ENCODE results near the gene CNIH4. TPM values are rescaled to one million over a fixed set of nuclear protein-coding genes. Genes with fewer than 3 reads are reported as not detected.
"Not testable (repeated sequence)": the region's sequence is repeated elsewhere in the genome, so short reads cannot be mapped to it uniquely, and the experiment has no call there.

The CNIH4 gene
- polyA plus RNA-seq (ENCODE audit: insufficient read length in 4 of 4) = 10 to 100 TPM; 45.6 to 56.7 (median 51.4) TPM

DNA sequence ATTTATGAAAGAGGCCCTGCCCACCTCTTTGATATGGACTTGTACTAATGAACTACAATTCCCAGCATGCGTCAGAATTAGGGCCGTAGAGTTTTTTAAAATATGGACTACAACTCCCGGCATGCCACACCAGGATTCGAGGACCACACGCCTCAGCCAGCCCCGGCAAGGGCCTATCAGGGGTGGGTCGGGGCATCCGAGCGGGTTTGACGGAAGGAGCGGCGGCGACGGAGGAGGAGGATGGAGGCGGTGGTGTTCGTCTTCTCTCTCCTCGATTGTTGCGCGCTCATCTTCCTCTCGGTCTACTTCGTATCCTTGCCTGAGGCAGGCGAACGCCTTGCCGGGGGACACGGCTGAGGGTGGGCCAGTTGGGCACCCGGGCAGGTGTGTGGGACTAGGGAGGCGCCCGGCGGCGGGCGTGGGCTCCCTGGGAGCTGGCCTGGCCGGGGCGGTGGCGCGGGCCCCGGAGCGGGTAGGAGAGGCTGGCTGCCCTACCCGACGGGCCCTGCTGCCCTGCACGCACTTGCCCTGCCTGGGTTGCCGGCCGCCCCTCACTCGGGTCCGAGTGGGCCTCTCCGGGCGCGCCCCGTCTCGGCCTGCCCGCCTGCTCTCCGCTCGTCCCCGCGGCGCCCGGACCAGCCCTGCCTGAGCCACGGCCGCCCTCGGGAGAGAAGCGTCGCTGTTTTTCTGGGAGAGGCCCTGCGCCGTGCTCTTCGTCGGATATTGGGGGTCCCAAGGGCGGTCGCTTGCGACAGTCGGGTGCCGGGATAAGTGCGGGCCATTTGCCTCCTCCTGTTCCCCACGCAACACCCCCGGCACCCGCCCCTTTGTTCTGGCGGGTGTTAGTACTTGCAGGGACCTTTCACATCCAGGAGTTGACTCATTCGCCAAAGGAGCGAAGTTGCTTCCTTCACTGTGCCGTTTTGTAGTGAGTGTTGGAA, at the start of gene CNIH4:
CNIH4 (plus strand) TSS at position 195 of the 941 bp plus-strand sequence; CDS start at position 241, 46 bp downstream.
- peak; percentile 86 to 94 (median 88) for DNase-seq (ENCODE audit: low read depth in 4 of 4, low spot score in 3 of 4)

DNA sequence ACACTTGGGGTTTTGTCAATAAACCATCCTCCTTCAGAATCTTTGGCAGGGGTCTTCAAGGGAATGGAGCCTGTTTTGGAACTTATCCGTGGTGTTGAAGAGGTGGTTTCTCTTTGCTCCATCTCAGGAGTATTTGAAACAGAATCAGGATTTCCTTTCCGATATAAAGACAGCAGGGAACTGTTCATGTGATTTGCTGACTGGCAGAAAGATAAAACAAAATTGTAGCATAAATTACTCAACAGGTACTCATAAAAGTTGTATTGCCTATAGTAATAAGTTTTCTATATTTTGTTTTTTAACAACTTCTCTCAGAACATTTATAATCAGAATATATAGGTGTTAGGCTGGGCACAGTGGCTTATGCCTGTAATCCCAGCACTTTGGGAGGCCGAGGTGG, 48.6 kb upstream of the CNIH4 start:
- no peak for DNase-seq (ENCODE audit: low read depth in 4 of 4, low spot score in 3 of 4)

DNA sequence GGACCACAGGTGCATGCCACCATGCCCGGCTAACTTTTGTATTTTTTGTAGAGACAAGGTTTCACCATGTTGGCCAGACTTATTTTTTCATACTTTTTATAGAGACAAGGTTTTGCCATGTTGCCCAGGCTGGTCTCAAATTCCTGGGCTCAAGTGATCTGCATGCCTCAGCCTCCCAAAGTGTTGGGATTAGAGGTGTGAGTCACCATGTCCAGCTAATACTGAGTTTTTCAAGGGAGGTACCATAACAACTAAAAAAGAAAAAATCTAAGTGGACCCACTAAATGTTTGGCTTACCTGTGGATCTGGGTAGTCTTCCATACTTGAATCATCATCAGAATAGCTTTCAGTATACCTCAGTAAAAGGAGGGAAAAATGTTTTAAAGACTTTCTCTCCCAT, 45.2 kb upstream of the CNIH4 start:
- DNase-seq (ENCODE audit: low read depth in 4 of 4, low spot score in 3 of 4) = not testable (repeated sequence)

DNA sequence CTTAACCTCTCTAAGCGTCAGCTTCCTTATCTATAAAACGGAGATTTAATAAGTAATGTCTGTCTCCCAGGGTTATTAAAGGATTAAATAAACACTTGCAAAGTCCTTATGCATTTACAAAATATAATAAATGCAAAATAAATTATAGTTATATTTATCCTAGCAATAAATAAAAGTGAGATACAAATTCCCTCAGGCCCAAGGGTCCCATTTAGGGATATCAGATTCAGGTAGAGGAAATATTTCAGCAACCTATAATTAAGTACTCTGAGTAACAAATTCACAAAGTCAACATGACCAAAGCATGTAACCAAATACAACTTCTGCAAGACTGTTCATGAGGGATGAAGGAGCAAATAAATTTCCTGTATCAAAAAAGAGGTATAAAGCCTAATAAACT, 44.7 kb upstream of the CNIH4 start:
- DNase-seq (ENCODE audit: low read depth in 4 of 4, low spot score in 3 of 4) = no peak

DNA sequence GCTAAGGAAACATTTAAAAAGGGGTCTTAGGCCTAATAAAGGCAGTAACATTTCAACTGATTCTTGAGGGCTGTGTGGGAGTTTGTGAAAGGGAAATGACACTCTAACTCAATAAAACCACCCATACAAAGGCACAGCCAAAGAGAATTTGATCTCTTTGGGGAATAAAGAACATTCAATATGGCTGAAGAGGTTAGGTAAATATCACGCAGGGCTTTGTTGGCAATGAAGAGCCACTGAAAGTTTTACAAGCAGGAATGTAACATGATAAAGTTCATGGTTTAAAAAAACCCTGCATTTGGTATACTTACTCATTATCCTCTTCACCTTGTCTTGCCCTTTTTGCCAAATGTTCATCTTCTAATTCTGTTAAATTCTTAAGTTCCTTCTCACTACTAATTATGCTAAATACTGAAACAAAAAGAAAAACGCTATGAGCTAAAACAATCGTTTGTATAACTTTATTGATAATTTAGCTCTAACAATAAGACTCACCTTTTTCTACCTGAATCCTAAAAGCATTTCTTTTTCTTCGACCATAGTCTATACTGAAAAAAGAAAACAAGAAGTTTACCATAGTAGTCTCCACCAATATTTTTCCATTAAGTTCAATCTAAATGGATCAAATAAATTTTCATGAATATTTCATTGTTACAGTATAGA, 39.2 kb upstream of the CNIH4 start:
- no peak for DNase-seq (ENCODE audit: low read depth in 4 of 4, low spot score in 3 of 4)

DNA sequence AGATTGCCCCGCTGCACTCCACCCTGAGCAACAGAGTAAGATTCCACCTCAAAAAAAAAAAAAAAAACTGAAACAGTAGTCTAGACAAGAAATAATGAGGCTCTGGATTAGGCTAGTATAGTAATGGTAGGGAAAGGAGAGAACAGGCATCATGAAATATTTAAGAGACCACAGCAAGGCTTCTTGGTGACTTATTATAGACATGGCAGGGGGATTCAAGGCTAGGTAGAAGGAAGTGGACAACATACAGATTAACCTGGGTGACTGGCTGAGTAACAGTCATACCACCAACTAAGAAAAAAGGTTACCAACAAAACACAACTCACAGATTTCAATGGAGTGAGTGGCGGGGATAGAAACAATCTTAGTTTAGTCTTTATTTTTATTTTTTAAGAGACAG, 35.0 kb upstream of the CNIH4 start:
- no peak for DNase-seq (ENCODE audit: low read depth in 4 of 4, low spot score in 3 of 4)

DNA sequence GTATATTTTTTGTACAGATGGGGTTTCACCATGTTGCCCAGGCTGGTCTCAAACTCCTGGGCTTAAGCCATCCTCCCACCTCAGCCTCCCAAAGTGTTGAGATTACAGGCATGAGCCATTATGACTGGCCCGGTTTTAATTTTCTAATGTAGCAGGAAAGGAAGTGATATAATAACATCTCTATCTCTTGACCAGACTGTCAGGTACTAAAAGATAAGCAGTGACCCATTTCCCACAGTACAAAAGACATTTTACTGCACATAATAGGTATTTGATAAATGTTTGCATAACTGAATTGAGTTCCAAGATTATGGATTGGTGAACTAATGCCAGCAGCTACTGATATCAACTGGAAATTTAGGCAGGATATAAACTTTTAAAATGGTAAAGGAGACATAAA, 30.7 kb upstream of the CNIH4 start:
- DNase-seq (ENCODE audit: low read depth in 4 of 4, low spot score in 3 of 4) = no peak

DNA sequence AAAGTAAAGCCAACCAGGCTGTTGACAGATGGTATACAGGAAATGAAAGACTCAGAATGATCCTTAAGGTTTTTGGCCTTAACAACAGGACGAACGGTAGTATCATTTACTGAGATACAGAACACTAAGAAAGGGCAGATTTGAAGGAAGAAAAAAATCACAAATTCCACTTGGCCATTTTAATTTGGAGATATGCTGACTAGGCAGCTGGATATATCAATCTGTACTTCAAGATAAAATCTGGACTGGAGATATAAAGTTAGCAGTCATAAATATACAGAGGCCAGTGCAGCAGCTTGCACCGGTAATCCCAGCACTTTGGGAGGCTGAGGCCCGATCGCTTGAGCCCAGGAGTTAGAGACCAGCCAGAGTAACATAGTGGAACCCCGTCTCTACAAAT, 28.0 kb upstream of the CNIH4 start:
- DNase-seq (ENCODE audit: low read depth in 4 of 4, low spot score in 3 of 4) = no peak

DNA sequence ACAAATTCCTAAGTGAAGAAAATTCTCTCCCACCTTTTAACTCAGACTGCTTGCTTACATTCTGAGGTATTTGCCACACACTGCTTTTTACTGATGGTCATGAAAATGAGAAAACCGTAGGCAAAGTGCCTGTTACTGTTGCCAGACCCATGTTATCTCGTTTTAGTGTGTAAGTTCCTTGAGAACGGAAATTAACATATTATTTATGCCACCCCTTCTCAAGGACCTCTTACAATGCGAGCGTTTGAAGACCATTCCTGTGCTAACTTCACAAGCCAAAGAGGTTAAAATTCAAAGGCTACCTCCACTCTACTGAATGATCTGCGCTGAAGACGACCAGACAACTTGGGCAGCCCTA, 27.2 kb upstream of the CNIH4 start:
- DNase-seq (ENCODE audit: low read depth in 4 of 4, low spot score in 3 of 4) = no peak

DNA sequence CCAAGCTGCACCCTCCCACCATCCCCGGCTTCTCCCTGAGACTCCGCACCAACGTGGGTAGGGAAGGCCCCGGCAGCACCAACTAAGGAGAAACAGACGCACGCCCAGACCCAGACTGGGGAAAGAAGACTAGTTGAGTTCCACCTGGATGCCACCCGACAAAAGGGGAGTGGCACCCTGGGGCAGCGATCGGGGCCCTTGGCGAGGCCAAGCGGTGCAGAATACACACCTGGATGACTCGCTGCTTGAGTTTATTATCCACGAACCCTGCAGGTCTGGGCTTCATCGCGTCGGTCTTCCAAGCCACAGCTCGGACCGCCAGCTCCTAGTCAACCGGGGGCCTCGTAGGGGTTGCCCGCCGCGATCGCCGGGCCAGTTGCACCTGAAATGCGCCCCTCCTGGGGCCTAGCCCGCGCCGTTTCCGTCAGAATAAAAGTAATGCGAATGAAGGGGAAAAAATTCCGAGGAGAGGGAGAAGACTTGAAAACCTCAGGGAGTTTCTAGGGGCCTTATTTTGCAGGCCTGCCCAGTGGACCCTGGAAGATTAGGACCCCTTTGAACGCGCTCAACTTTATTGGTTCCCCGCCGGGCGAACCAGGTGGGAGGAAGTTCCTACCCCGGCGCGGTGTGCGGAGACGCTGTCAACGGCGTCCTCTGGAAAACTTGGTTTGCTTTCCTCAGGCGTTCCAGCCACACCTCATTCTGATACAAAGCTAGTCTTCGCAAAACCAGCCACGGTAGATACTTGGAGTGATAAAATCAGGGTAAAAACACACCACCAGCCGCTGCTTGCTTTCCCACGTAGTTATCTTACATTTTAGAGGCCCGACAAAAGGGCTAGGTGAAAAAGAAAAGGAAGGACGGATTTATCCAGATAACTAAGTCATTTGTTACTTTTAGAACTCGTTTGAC, 26.6 kb upstream of the CNIH4 start, which contains the start of gene NVL:
NVL (minus strand) TSS at position 331 of the 912 bp plus-strand sequence; CDS start at position 286, 45 bp downstream.
- peak; percentile 83 to 85 (median 85) for DNase-seq (ENCODE audit: low read depth in 4 of 4, low spot score in 3 of 4)

DNA sequence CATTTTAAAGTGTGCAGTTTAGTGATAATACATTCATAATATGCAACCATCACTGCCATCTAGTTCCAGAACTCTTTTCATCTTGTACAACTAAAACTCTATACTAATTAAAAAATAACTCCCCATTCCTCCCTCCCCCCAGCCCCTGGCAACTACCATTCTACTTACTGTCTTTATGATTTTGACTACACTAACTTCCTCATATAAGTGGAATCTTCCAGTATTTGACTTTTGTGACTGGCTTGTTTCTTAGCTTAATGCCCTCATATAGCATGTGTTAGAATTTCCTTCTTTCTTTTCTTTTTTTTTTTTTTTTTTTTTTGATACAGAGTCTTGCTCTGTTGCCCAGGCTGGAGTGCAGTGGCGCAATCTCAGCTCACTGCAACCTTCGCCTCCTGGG, 25.4 kb upstream of the CNIH4 start:
- DNase-seq (ENCODE audit: low read depth in 4 of 4, low spot score in 3 of 4) = no peak

DNA sequence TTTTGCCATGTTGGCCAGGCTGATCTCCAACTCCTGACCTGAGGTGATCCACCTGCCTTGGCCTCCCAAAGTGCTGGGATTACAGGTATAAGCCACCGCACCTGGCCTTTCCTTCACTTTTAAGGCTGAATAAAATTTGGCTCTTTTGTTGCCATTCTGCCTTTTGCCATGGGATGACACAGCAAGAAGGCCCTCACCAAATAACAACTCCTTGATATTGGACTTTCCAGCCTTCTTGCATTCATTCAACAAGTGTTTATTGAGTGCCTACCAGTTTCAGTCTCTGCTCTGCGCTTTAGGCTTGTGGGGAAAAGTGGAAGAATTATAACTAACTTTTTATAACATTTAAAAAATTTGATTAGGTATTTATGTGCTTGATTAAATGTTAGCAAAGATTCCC, 24.9 kb upstream of the CNIH4 start:
- DNase-seq (ENCODE audit: low read depth in 4 of 4, low spot score in 3 of 4) = no peak

DNA sequence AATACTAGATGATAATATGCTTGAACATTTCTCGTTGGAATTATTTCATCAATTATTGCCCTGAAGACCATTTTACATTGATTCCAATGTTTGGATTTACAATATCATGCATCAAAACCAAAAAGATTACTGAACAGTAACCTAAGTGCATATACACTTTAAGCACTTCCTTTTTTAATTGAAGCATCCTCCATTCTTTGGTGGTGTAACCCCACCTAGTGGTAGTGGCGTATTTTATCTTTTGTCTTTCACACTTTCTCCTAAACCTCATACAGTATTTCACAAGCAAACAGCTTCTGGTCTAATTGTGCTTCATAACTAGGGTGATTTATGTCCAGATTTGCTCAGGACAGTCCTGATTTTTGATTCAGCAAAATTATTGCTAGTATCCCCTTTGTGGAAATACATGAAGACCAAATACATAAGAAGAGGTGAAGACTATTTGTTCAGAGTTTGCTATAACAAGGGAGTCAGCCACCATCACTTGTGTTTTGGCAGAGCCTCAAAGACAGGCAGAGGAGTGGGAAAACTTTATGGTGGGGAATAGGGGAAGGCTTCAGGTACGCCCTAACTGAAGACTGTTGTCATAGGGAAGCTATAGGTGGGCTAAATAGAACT, 23.3 kb upstream of the CNIH4 start:
- peak in 1 of 4 donors; percentile 35 for DNase-seq (ENCODE audit: low read depth in 4 of 4, low spot score in 3 of 4)

DNA sequence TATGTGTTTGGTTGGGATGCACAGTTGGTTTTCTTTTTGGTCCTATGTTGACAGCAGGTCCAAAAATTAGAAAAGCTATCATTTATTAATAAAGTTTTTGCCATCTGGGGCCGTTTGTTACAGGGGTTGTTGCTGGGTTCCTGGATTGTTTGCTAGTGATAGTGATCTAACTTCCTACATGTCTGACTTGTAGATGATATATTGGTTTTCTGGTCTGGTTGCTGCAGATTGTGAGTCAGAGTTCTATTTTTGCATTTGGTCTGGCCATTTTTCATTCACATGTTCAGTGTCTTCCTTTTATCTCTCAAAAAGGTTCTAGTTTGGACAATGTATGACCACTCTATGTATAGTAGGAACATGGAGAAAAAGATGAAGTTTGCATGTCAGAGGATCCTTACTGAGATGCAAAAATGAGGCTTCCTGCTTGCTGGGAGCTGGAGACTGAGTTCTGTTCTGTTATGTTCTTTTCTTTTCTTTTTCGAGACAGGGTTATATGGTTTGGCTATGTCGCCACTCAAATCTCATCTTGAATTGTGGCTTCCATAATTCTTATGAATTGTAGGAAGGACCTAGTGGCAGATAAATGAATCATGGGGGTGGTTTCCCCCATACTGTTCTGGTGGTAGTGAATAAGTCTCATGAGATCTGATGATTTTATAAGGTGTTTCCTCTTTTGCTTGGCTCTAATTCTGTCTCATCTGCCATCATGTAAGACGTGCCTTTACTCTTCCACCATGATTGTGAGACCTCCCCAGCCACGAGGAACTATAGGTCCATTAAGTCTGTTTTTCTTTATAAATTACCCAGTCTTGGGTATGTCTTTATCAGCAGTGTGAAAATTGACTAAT, 22.5 kb upstream of the CNIH4 start:
- no peak for DNase-seq (ENCODE audit: low read depth in 4 of 4, low spot score in 3 of 4)

DNA sequence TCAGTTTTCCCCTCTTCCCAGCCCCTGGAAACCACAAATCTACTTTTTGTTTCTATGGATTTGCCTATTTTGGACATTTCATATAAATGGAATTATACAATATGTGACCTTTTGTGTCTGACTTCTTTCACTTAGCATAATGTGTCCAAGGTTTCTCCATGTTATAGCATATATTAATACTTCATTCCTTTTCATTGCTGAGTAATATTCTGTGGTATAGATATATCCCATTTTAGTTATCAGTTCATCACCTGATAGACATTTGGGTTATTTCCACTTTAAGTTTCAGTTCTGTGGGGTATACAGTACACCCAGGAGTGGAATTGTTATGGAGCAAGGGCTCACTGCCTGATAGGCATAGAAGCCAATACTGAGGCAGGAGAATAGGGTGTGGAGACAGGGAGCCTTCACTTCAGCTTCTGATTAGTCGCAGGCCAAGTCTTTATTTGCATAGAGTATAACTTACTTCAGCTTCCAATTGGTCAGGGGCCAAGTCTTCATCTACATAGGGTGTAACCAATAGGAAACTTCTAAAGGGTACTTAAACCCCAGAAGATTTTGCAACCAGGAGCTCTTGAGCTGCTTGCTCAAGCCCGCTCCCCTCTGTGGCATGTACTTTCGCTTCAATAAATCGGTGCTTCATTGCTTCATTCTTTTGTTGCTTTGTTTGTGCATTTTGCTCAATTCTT, 18.4 kb upstream of the CNIH4 start:
- no peak for DNase-seq (ENCODE audit: low read depth in 4 of 4, low spot score in 3 of 4)

DNA sequence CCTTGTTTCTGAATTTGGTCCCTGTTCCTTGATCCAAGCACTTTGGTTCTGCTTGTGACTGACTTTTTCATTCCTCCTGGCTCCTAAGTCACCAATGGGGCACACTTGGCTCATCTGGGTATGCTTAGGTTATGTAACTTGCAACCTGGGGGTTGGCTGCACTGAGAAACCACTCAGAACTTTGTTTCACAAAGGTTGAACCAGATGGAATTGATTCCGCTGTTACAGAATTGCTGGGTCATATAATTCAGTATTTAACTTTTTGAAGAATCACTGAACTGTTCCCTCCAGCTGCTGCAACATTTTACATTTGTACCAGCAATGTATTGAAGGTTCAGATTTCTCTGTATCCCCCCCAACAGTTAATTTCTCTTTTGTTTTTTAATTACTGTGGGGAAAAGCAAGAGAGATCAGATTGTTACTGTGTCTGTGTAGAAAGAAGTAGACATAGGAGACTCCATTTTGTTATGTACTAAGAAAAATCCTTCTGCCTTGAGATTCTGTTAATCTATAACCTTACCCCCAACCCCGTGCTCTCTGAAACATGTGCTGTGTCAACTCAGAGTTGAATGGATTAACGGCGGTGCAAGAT, 17.1 kb upstream of the CNIH4 start:
- no peak for DNase-seq (ENCODE audit: low read depth in 4 of 4, low spot score in 3 of 4)

DNA sequence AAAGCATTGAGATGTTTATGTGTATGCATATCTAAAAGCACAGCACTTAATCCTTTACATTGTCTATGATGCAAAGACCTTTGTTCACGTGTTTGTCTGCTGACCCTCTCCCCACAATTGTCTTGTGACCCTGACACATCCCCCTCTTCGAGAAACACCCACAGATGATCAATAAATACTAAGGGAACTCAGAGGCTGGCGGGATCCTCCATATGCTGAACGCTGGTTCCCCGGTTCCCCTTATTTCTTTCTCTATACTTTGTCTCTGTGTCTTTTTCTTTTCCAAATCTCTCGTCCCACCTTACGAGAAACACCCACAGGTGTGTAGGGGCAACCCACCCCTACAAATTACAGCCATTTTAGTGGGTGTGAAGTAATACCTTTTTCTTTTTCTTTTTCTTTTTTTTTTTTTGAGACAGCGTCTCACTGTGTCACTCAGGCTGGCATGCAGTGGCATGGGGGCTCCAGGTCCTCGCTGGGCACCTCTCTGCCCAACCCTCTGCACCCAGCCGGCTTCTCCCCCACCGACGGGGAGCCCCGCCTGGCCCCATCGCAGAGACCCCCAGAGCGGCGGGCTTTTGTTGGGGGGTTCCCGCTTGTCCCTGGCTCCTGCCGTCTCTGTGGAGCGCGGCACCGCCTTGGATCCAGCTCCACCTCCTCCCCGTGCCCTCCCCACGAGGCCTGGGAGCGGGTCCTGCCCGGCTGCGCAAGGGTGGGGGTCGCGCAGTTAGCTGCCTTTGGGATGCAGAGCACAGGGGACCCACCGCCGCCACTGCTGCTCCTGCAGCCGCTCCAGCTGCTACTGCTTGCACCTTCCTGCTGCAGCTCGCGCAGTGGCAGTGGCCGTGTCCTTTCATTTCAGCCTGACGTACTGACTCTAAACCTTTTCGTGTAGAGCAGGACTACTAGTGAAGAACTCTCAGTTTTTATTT, 16.0 kb upstream of the CNIH4 start:
- not testable (repeated sequence) for DNase-seq (ENCODE audit: low read depth in 4 of 4, low spot score in 3 of 4)
